OCI-LY7 (cell line): ENCODE data around the gene PARVB. TPM values are rescaled to one million over a fixed set of nuclear protein-coding genes. Genes with fewer than 3 reads are reported as not detected.

Experiments
- BruUV-seq: library from RNA; stranded (reverse); fragments of 400-500 nt; replicated peaks from 2 replicates; lab custom pipeline; 2021; lab: Mats Ljungman, UMichigan
- CTCF ChIA-PET: fragments of 300-600 bp; sonication (Branson Sonifier 250); formaldehyde crosslinking; loops from one replicate; lab custom pipeline; 2022; ENCODE audit warnings: antibody characterized with exemption; ENCODE audit not compliant: unreplicated experiment; lab: Charles Lee
- POLR2A ChIA-PET: fragments of 300-600 bp; sonication (Branson Sonifier 250); formaldehyde crosslinking; loops from one replicate; lab custom pipeline; 2022; ENCODE audit warnings: antibody characterized with exemption; lab: Charles Lee
- DNase-seq: peaks from one replicate; pipeline ENCODE4 v3.0.0-alpha.2; 2015; ENCODE audit warnings: low spot score
- H2AFZ ChIP-seq: fragments of 200-600 bp; sonication (generic), shearing (Covaris generic); 2 replicates; pipeline ENCODE4 v1.6.1; 2014; ENCODE audit warnings: mild to moderate bottlenecking, antibody characterized with exemption, low read length, moderate library complexity
- H3K27ac ChIP-seq: fragments of 200-600 bp; sonication (generic); 2 replicates; pipeline ENCODE4 v1.5.1; 2014; ENCODE audit warnings: mixed run types, low read depth, mild to moderate bottlenecking, moderate library complexity, low read length, inconsistent platforms; ENCODE audit not compliant: poor library complexity, severe bottlenecking
- H3K36me3 ChIP-seq: fragments of 200-600 bp; sonication (generic); 2 replicates; pipeline ENCODE4 v1.6.1; 2014; ENCODE audit warnings: mild to moderate bottlenecking, antibody characterized with exemption, low read length, moderate library complexity, mixed read lengths; ENCODE audit not compliant: insufficient read depth
- H3K4me1 ChIP-seq: fragments of 200-600 bp; sonication (generic); 2 replicates; pipeline ENCODE4 v1.5.1; 2014; ENCODE audit warnings: mild to moderate bottlenecking, low read length; ENCODE audit not compliant: insufficient read depth, poor library complexity, severe bottlenecking
- H3K4me2 ChIP-seq: fragments of 200-600 bp; sonication (generic); 2 replicates; pipeline ENCODE4 v1.6.1; 2014; ENCODE audit warnings: mild to moderate bottlenecking, low read length
- H3K4me3 ChIP-seq: fragments of 200-600 bp; sonication (generic); 2 replicates; pipeline ENCODE4 v1.5.1; 2014; ENCODE audit warnings: mild to moderate bottlenecking, low read depth, low read length; ENCODE audit not compliant: poor library complexity, severe bottlenecking
- H3K79me2 ChIP-seq: fragments of 200-600 bp; sonication (generic); 2 replicates; pipeline ENCODE4 v1.6.1; 2016; ENCODE audit warnings: low read depth, mild to moderate bottlenecking, low read length, moderate library complexity, mixed read lengths; ENCODE audit not compliant: insufficient read depth
- H3K9me2 ChIP-seq: fragments of 200-600 bp; sonication (generic); 2 replicates; pipeline ENCODE4 v1.6.1; 2016; ENCODE audit warnings: mild to moderate bottlenecking, low read length, mixed read lengths; ENCODE audit not compliant: insufficient read depth
- H3K9me3 ChIP-seq: fragments of 200-600 bp; sonication (generic); 2 replicates; pipeline ENCODE4 v1.6.1; 2014; ENCODE audit warnings: mild to moderate bottlenecking, mixed run types, low read length, mixed read lengths
- H4K20me1 ChIP-seq: fragments of 200-600 bp; sonication (generic); 2 replicates; pipeline ENCODE4 v1.6.1; 2014; ENCODE audit warnings: mild to moderate bottlenecking, antibody characterized with exemption, low read length, moderate library complexity, mixed read lengths; ENCODE audit not compliant: insufficient read depth
- EZH2phosphoT487 ChIP-seq: fragments of 200-600 bp; sonication (generic); IDR thresholded peaks from 2 replicates; pipeline ENCODE4 v1.6.1; 2018; ENCODE audit warnings: low read depth, borderline replicate concordance, mild to moderate bottlenecking, mixed run types, antibody characterized with exemption, low read length, moderate library complexity, mixed read lengths
- intact Hi-C: fragments of 100-400 bp; cut with micrococcal nuclease; formaldehyde crosslinking; loops from one replicate; pipeline ENCODE4 v1.10.0; 2022; ENCODE audit not compliant: unreplicated experiment
- total RNA-seq, 2 experiments: library from RNA; depleted of rRNA in 1 of 2; stranded (reverse); fragments of >200 nt in 1 of 2; shearing (Covaris generic) in 1 of 2; gene quantifications; 2 replicates each; pipeline ENCODE4 v1.2.3, GENCODE V29; 2014 to 2022
- TF ChIP-seq, protein P1 (sequence below): fragments of 200-600 bp; sonication (generic); conservative IDR thresholded peaks from 2 replicates; pipeline ENCODE4 v1.5.1; 2014; ENCODE audit warnings: mild to moderate bottlenecking, antibody characterized with exemption, low read length, moderate library complexity, mixed read lengths

PARVB gene
- total RNA-seq, 2 experiments from 2014 or later = 0.34 TPM; not detected in 1

DNA sequence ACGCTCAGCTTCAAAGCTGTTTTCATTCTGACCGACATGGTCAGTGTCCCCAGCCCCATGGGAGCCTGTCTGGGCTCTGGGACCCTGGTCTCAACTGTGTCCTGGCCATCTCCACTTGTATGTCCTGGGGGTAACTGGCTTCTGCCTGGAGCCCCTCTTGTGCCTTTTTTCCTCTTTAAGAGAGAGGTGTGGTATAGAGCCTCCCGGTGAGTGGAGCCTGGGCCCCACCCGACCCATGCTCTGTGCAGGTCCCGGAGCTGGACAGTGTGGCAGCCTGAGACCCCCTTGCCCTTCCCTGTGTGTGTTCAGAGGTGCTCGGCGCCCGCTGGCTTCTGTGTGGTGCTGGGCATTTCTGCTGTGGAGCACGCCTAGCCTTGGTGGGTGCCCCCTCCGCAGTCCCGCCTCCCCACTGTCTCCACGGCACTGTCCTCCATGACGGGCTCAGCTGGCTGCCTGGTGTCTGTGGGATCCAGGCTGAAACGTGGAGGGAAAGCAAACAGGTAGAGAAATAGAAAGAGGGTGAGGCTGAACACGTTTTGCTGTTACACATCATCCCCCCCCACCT is 74.9 kb downstream of the PARVB start:
- no peak for TF ChIP-seq EZH2phosphoT487
- TF ChIP-seq, protein P1, sequence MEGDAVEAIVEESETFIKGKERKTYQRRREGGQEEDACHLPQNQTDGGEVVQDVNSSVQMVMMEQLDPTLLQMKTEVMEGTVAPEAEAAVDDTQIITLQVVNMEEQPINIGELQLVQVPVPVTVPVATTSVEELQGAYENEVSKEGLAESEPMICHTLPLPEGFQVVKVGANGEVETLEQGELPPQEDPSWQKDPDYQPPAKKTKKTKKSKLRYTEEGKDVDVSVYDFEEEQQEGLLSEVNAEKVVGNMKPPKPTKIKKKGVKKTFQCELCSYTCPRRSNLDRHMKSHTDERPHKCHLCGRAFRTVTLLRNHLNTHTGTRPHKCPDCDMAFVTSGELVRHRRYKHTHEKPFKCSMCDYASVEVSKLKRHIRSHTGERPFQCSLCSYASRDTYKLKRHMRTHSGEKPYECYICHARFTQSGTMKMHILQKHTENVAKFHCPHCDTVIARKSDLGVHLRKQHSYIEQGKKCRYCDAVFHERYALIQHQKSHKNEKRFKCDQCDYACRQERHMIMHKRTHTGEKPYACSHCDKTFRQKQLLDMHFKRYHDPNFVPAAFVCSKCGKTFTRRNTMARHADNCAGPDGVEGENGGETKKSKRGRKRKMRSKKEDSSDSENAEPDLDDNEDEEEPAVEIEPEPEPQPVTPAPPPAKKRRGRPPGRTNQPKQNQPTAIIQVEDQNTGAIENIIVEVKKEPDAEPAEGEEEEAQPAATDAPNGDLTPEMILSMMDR = no peak
- Histone ChIP-seq H3K4me2 (no peak overlapping the region), H3K27ac (no peak overlapping the region), H3K9me3 (no peaks in the 10 kb centered on the region), H2AFZ (no peak overlapping the region), H3K9me2 (no peaks in the 10 kb centered on the region), H3K79me2 (no peaks in the 10 kb centered on the region), H3K4me1 (no peaks in the 10 kb centered on the region), H3K36me3 (no peaks in the 10 kb centered on the region), H3K4me3 (no peak overlapping the region), H4K20me1 (no peaks in the 10 kb centered on the region)
- CTCF ChIA-PET = no interaction called here
- POLR2A ChIA-PET = no interaction called here
- no peak for DNase-seq
- intact Hi-C loops = no loop called here
- BruUV-seq = no TSS peak

- H4K20me1 ChIP-seq = no peaks in the 10 kb centered on the region
- DNase-seq = no peak
- H3K9me2 ChIP-seq = no peaks in the 10 kb centered on the region
- CTCF ChIA-PET = no interaction called here
- BruUV-seq = no TSS peak
- no peak overlapping the region for H3K4me2 ChIP-seq
- no peak overlapping the region for H3K27ac ChIP-seq
- no peaks in the 10 kb centered on the region for H3K36me3 ChIP-seq
- H3K9me3 ChIP-seq = no peaks in the 10 kb centered on the region
- TF ChIP-seq, protein P1 = no peak
- TF ChIP-seq EZH2phosphoT487 = no peak
- H3K4me3 ChIP-seq = no peak overlapping the region
- no peaks in the 10 kb centered on the region for H3K79me2 ChIP-seq
- intact Hi-C loops = no loop called here
- no peak overlapping the region for H2AFZ ChIP-seq
- no peaks in the 10 kb centered on the region for H3K4me1 ChIP-seq
- POLR2A ChIA-PET = no interaction called here
Measured at GRCh38 chr22:44099696-44100095, 75.6 kb downstream of the PARVB start.

- Histone ChIP-seq H3K9me2 (no peaks in the 10 kb centered on the region), H3K4me2 (no peak overlapping the region), H3K79me2 (no peaks in the 10 kb centered on the region), H2AFZ (no peak overlapping the region), H3K4me3 (no peak overlapping the region), H4K20me1 (no peaks in the 10 kb centered on the region), H3K27ac (no peak overlapping the region), H3K36me3 (no peaks in the 10 kb centered on the region), H3K9me3 (no peaks in the 10 kb centered on the region), H3K4me1 (no peaks in the 10 kb centered on the region)
- intact Hi-C loops = no loop called here
- POLR2A ChIA-PET = no interaction called here
- no peak for DNase-seq
- TF ChIP-seq, protein P1 = no peak
- no peak for TF ChIP-seq EZH2phosphoT487
- no TSS peak for BruUV-seq
- CTCF ChIA-PET = no interaction called here
Measured at GRCh38 chr22:44100411-44100810, 76.3 kb downstream of the PARVB start.
